Spleen (tissue), 11 donors: Measurements from ENCODE around the gene KMT2E. TPM values are rescaled to one million over a fixed set of nuclear protein-coding genes. Genes with fewer than 3 reads are reported as not detected.
A peak's percentile ranks its signal among the peaks of the same experiment; 100 is the strongest.

Experiments
- DNase-seq: peaks from one replicate; pipeline ENCODE4 v3.0.0-alpha.2; 2020
- H3K27ac ChIP-seq, 8 donors: fragments of 200-600 bp; sonication (generic) in 7 of 8; 1 replicate in 4 of 8; 2 replicates in 4 of 8; pipeline versions ENCODE4 v1.5.0 to v1.8.0; 2016 to 2021; ENCODE audit warnings: inconsistent platforms in 4 of 8, mild to moderate bottlenecking in 4 of 8, moderate library complexity in 1 of 8
- H3K27me3 ChIP-seq, 7 donors: fragments of 200-600 bp; sonication (generic) in 6 of 7; replicated peaks in 1 of 7; 1 replicate in 4 of 7; 2 replicates in 3 of 7; pipeline versions ENCODE4 v1.5.0 to v1.8.0; 2016 to 2021; ENCODE audit warnings: inconsistent platforms in 3 of 7, mild to moderate bottlenecking in 1 of 7
- H3K36me3 ChIP-seq, 6 donors: fragments of 200-600 bp; sonication (generic) in 5 of 6; 1 replicate in 4 of 6; 2 replicates in 2 of 6; pipeline versions ENCODE4 v1.5.0 to v1.8.0; 2016 to 2021; ENCODE audit warnings: inconsistent platforms in 2 of 6
- H3K4me1 ChIP-seq, 6 donors: fragments of 200-600 bp; sonication (generic) in 5 of 6; 1 replicate in 3 of 6; 2 replicates in 3 of 6; pipeline versions ENCODE4 v1.5.0 to v1.8.0; 2016 to 2021; ENCODE audit warnings: inconsistent platforms in 3 of 6
- H3K4me3 ChIP-seq, 8 donors: fragments of 200-600 bp; sonication (generic) in 7 of 8; 1 replicate in 4 of 8; 2 replicates in 4 of 8; pipeline versions ENCODE4 v1.5.0 to v1.8.0; 2016 to 2021; ENCODE audit warnings: inconsistent platforms in 4 of 8, mild to moderate bottlenecking in 4 of 8, moderate library complexity in 2 of 8
- H3K9me3 ChIP-seq, 8 donors: fragments of 200-600 bp; sonication (generic) in 7 of 8; 1 replicate in 4 of 8; 2 replicates in 4 of 8; pipeline versions ENCODE4 v1.5.0 to v1.8.0; 2016 to 2021; ENCODE audit warnings: inconsistent platforms in 4 of 8
- POLR2A ChIP-seq, 3 donors: fragments of 450-650 bp; IDR thresholded peaks; one replicate each; pipeline ENCODE4 v1.5.1; 2017; ENCODE audit warnings: antibody characterized with exemption in 3 of 3, mild to moderate bottlenecking in 1 of 3
- POLR2AphosphoS5 ChIP-seq, 3 donors: sonication (generic); formaldehyde crosslinking; IDR thresholded peaks; one replicate each; pipeline ENCODE4 v1.5.1; 2017; ENCODE audit warnings: antibody characterized with exemption in 3 of 3
- WGBS, 5 donors: extraction: QIAGEN DNeasy Blood & Tissue Kit in 3 of 5; methylation state at CpG; one replicate each; pipeline versions ENCODE4 v1.1.5 to v1.1.7; 2013 to 2018; 5-methylcytosine and 5-hydroxymethylcytosine counted together
- intact Hi-C: fragments of 100-400 bp; cut with DNase I; formaldehyde crosslinking; loops from one replicate; pipeline ENCODE4 v1.15.0; 2023; ENCODE audit warnings: low total_unique reads
- polyA plus RNA-seq, 3 donors: library from polyadenylated mRNA; stranded (reverse); fragments of 200-250 nt; gene quantifications; one replicate each; pipeline ENCODE4 v1.2.1, GENCODE V29; 2013
- total RNA-seq, 7 donors: library from RNA; depleted of rRNA in 3 of 7; stranded (reverse); fragments of >200 nt in 3 of 7; fragmentation: NEBNext Ultra II Directional in 4 of 7; extraction: Animal tissue kit (Norgen Biotek cat#: 25700) in 4 of 7; gene quantifications; one replicate each; pipeline versions ENCODE4 v1.1.0 to v1.2.1, GENCODE V29; 2016 to 2021
- TF ChIP-seq, protein P1 (sequence below), 11 experiments: fragments of 200-600 bp in 7 of 11; fragments of 450-650 bp in 4 of 11; sonication (generic) in 4 of 11; IDR thresholded peaks in 8 of 11; conservative IDR thresholded peaks in 3 of 11; 1 replicate in 7 of 11; 2 replicates in 4 of 11; pipeline versions ENCODE4 v1.4.0 to v1.8.0; 2016 to 2021; ENCODE audit warnings: antibody characterized with exemption in 11 of 11, inconsistent platforms in 4 of 11, mild to moderate bottlenecking in 1 of 11
- donor health status: healthy with polysubstance abuse.
- donor health status: DM: no; HTN: no; CAD: no; lungs with moderate emphysema.
- donor health status: DM: no; HTN: no; CAD: no.
- donor health status: Bipolar disorder and iron deficiency.
- donor health status: healthy.
- donor health status: DM: no; HTN: no; CAD: no.
- donor health status: DM: yes; HTN: yes; CAD: no.

Gene KMT2E
- total and polyA plus RNA-seq, 10 donors, result 11.5 to 215 (median 137) TPM

DNA sequence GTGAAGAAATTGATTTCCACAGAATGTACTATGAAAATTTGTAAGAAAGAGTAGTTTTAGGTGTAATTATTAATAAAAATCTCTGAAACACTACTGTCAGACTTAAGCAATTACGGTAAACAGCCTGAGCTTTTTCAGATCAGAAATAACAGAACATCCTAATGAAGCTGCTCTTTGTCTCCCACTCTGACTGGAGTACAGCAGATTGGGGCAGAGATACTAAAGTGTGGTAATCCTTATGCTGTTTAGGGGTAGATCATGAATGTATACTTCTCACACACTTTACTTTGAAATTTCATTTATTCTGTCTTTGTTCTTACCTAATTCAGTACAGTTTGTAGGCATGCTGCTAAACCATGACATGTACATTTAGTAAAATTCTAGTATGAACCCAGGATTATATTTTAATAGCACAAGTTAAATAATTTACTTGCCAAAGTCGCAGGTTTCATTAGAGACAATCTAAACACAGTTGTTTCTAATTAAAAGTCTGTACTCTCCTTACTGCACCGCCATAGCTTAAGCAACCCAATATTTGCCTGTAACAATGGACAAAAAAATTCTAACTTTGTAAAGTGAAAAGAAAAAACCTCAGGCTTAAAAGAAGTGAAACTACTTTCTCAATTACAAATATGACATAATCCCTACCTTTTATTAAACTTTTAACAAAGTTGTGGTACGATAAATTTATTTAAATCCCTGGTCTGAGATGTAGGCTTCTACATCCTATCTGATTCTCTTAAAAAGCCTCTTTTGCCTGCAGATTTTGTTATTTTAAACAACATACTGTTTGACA is 88.8 kb downstream of the KMT2E start:
- WGBS, 5 donors, result 88 to 94% (median 93%) methylated on average over 4 of the region's 4 CpGs
- H3K27ac ChIP-seq, result peak overlapping the region in 3 of 8 donors; percentile 1 to 36 (median 10)
- no peaks in the 10 kb centered on the region for H3K9me3 ChIP-seq
- TF ChIP-seq, protein P1, sequence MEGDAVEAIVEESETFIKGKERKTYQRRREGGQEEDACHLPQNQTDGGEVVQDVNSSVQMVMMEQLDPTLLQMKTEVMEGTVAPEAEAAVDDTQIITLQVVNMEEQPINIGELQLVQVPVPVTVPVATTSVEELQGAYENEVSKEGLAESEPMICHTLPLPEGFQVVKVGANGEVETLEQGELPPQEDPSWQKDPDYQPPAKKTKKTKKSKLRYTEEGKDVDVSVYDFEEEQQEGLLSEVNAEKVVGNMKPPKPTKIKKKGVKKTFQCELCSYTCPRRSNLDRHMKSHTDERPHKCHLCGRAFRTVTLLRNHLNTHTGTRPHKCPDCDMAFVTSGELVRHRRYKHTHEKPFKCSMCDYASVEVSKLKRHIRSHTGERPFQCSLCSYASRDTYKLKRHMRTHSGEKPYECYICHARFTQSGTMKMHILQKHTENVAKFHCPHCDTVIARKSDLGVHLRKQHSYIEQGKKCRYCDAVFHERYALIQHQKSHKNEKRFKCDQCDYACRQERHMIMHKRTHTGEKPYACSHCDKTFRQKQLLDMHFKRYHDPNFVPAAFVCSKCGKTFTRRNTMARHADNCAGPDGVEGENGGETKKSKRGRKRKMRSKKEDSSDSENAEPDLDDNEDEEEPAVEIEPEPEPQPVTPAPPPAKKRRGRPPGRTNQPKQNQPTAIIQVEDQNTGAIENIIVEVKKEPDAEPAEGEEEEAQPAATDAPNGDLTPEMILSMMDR (IDR thresholded peaks at IDR 0.05 in 8 of 11, conservative IDR thresholded peaks at IDR 0.05 in 3 of 11), result no peak
- no peak for TF ChIP-seq POLR2AphosphoS5 (IDR thresholded peaks at IDR 0.05)
- no peak for TF ChIP-seq POLR2A (IDR thresholded peaks at IDR 0.05)
- no peak for DNase-seq
- intact Hi-C loops, result no loop called here
- no peak overlapping the region for H3K4me3 ChIP-seq
- peaks cover 0 to 100% (median 53%) of the 10 kb centered on the region in 6 donors for H3K36me3 ChIP-seq
- no peaks in the 10 kb centered on the region for H3K27me3 ChIP-seq
- H3K4me1 ChIP-seq, result peaks cover 0 to 47% (median 8%) of the 10 kb centered on the region in 6 donors

DNA sequence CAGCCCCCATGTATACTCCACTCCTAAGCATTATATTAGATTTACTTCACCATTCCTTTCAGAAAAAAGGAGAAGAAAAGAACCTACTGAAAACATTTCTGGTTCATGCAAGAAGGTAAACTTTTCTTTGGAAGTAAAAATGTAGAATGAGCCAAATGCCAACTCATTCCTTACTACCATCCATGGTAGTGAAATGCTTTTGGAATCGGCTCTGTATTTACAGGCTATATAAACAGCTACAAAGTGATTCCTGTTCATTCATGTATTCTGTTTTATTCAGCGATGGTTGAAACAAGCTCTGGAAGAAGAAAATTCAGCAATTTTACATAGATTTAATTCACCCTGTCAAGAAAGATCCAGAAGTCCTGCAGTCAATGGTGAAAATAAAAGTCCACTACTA is 91.6 kb downstream of the KMT2E start:
- H3K36me3 ChIP-seq, result peaks cover 2 to 100% (median 81%) of the 10 kb centered on the region in 6 donors
- no peaks in the 10 kb centered on the region for H3K9me3 ChIP-seq
- TF ChIP-seq, protein P1 (IDR thresholded peaks at IDR 0.05 in 8 of 11, conservative IDR thresholded peaks at IDR 0.05 in 3 of 11), result no peak
- no peak for TF ChIP-seq POLR2AphosphoS5 (IDR thresholded peaks at IDR 0.05)
- TF ChIP-seq POLR2A (IDR thresholded peaks at IDR 0.05), result no peak
- no peak overlapping the region for H3K4me3 ChIP-seq
- H3K27ac ChIP-seq, result no peak overlapping the region
- no peaks in the 10 kb centered on the region for H3K27me3 ChIP-seq
- intact Hi-C loops, result loop anchor here (5.0 kb wide), 1 partner anchor 33 kb away; no protein-coding TSS in a partner anchor
- H3K4me1 ChIP-seq, result peaks cover 0 to 27% (median 5%) of the 10 kb centered on the region in 6 donors
- DNase-seq, result no peak
- WGBS, 5 donors, result 91 to 98% (median 96%) methylated on average over 2 of the region's 2 CpGs

DNA sequence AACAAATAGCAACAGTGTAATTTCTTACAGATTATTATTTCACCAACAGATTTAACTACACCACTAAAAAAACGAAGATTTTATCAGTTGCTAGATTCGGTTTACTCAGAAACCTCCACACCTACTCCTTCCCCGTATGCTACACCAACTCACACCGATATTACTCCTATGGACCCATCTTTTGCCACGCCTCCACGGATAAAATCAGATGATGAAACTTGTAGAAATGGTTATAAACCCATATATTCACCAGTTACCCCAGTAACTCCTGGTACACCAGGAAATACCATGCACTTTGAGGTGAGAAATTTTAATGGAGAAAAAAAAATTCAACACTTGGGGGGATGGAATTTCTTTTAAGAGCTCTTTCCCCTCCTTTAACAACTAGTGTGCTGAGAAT is 92.5 kb downstream of the KMT2E start:
- intact Hi-C loops, result loop anchor here (5.0 kb wide), 1 partner anchor 34 kb away; no protein-coding TSS in a partner anchor
- WGBS, 5 donors, result 91 to 94% (median 92%) methylated on average over 6 of the region's 6 CpGs
- no peak for DNase-seq
- peaks cover 2 to 100% (median 90%) of the 10 kb centered on the region in 6 donors for H3K36me3 ChIP-seq
- H3K27ac ChIP-seq, result no peak overlapping the region
- TF ChIP-seq POLR2AphosphoS5 (IDR thresholded peaks at IDR 0.05) (no peak), POLR2A (IDR thresholded peaks at IDR 0.05) (no peak)
- TF ChIP-seq, protein P1 (IDR thresholded peaks at IDR 0.05 in 8 of 11, conservative IDR thresholded peaks at IDR 0.05 in 3 of 11), result no peak
- no peak overlapping the region for H3K4me3 ChIP-seq
- peaks cover 0 to 19% (median 5%) of the 10 kb centered on the region in 6 donors for H3K4me1 ChIP-seq
- no peaks in the 10 kb centered on the region for H3K27me3 ChIP-seq
- no peaks in the 10 kb centered on the region for H3K9me3 ChIP-seq

DNA sequence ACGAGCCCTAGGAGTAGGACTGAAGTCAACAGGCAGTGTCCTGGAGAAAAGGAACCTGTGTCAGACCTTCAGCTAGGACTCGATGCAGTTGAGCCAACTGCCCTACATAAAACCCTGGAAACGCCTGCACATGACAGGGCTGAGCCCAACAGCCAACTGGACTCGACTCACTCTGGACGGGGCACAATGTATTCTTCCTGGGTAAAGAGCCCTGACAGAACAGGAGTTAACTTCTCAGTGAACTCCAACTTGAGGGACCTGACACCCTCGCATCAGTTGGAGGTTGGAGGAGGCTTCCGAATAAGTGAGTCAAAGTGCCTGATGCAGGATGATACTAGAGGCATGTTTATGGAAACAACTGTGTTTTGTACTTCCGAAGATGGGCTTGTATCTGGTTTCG is 93.5 kb downstream of the KMT2E start:
- Histone ChIP-seq H3K36me3 (peaks cover 2 to 100% (median 94%) of the 10 kb centered on the region in 6 donors), H3K27me3 (no peaks in the 10 kb centered on the region), H3K27ac (no peak overlapping the region), H3K9me3 (no peaks in the 10 kb centered on the region), H3K4me1 (peaks cover 0 to 10% (median under 1%) of the 10 kb centered on the region in 6 donors), H3K4me3 (no peak overlapping the region)
- intact Hi-C loops, result loop anchor here (5.0 kb wide), 1 partner anchor 35 kb away; no protein-coding TSS in a partner anchor
- 94 to 96% (median 95%) methylated on average over 9 of the region's 9 CpGs for WGBS, 5 donors
- no peak for TF ChIP-seq POLR2AphosphoS5 (IDR thresholded peaks at IDR 0.05)
- DNase-seq, result no peak
